Activated naive CD8-positive, alpha-beta T cell treated with anti-CD3 and anti-CD28 coated beads for 36 hours (primary cell): ENCODE results near the gene DNAAF5. TPM values are rescaled to one million over a fixed set of nuclear protein-coding genes. Genes with fewer than 3 reads are reported as not detected.
"Not testable (repeated sequence)": the region's sequence is repeated elsewhere in the genome, so short reads cannot be mapped to it uniquely, and the experiment has no call there.

Source experiments
- DNase-seq: peaks from one replicate; pipeline ENCODE4 v3.0.0; 2021
- H3K27ac Mint-ChIP-seq: one replicate; pipeline ENCODE4 v1.8.0; 2022; ENCODE audit warnings: mild to moderate bottlenecking, moderate library complexity, mixed read lengths
- H3K27me3 Mint-ChIP-seq: one replicate; pipeline ENCODE4 v1.8.0; 2022; ENCODE audit warnings: mild to moderate bottlenecking, mixed read lengths
- H3K36me3 Mint-ChIP-seq: one replicate; pipeline ENCODE4 v1.8.0; 2021; ENCODE audit warnings: mild to moderate bottlenecking, mixed read lengths
- H3K4me1 Mint-ChIP-seq: one replicate; pipeline ENCODE4 v1.8.0; 2021; ENCODE audit warnings: mixed read lengths
- H3K4me3 Mint-ChIP-seq: one replicate; pipeline ENCODE4 v1.8.0; 2022; ENCODE audit warnings: mild to moderate bottlenecking, moderate library complexity, mixed read lengths
- H3K9me3 Mint-ChIP-seq: one replicate; pipeline ENCODE4 v1.8.0; 2022; ENCODE audit warnings: mixed read lengths
- total RNA-seq, 2 experiments: library from RNA; stranded (reverse); gene quantifications; one replicate each; pipeline ENCODE4 v1.2.3, GENCODE V29; 2021

Gene DNAAF5
- total RNA-seq, 2 experiments from 2014 or later: 46.8 to 48.5 TPM

- Mint-ChIP-seq H3K27ac (no peak overlapping the region), H3K4me1 (peaks cover 2% of the 10 kb centered on the region), H3K27me3 (no peaks in the 10 kb centered on the region), H3K4me3 (no peak overlapping the region), H3K36me3 (peaks cover 31% of the 10 kb centered on the region), H3K9me3 (no peaks in the 10 kb centered on the region)
- DNase-seq: no peak
Observed at GRCh38 chr7:782718-783449, 56.4 kb downstream of the DNAAF5 start.

GRCh38 chr7:783556-784490 lies 57.3 kb downstream of the DNAAF5 start:
- Mint-ChIP-seq H3K9me3 (no peaks in the 10 kb centered on the region), H3K27me3 (no peaks in the 10 kb centered on the region), H3K36me3 (peaks cover 39% of the 10 kb centered on the region), H3K4me3 (no peak overlapping the region), H3K4me1 (peaks cover 2% of the 10 kb centered on the region), H3K27ac (peak overlapping the region; percentile 69)
- DNase-seq: no peak

- no peak overlapping the region for H3K4me3 Mint-ChIP-seq
- H3K4me1 Mint-ChIP-seq: peaks cover 2% of the 10 kb centered on the region
- peaks cover 46% of the 10 kb centered on the region for H3K36me3 Mint-ChIP-seq
- no peak overlapping the region for H3K27ac Mint-ChIP-seq
- H3K9me3 Mint-ChIP-seq: no peaks in the 10 kb centered on the region
- no peaks in the 10 kb centered on the region for H3K27me3 Mint-ChIP-seq
- no peak for DNase-seq
Observed at GRCh38 chr7:784971-785370, 58.5 kb downstream of the DNAAF5 start.

- Mint-ChIP-seq H3K4me3 (no peak overlapping the region), H3K36me3 (peaks cover 46% of the 10 kb centered on the region), H3K9me3 (no peaks in the 10 kb centered on the region), H3K4me1 (peaks cover 2% of the 10 kb centered on the region), H3K27ac (no peak overlapping the region), H3K27me3 (no peaks in the 10 kb centered on the region)
- no peak for DNase-seq
Observed at GRCh38 chr7:785416-785815, 58.9 kb downstream of the DNAAF5 start.

- DNase-seq: peak; percentile 56
- peaks cover 2% of the 10 kb centered on the region for H3K4me1 Mint-ChIP-seq
- H3K4me3 Mint-ChIP-seq: no peak overlapping the region
- peaks cover 41% of the 10 kb centered on the region for H3K36me3 Mint-ChIP-seq
- H3K9me3 Mint-ChIP-seq: no peaks in the 10 kb centered on the region
- H3K27me3 Mint-ChIP-seq: no peaks in the 10 kb centered on the region
- H3K27ac Mint-ChIP-seq: no peak overlapping the region
Observed at GRCh38 chr7:786472-787255, 60.2 kb downstream of the DNAAF5 start.

- H3K9me3 Mint-ChIP-seq: no peaks in the 10 kb centered on the region
- H3K27me3 Mint-ChIP-seq: no peaks in the 10 kb centered on the region
- H3K36me3 Mint-ChIP-seq: peaks cover 39% of the 10 kb centered on the region
- DNase-seq: no peak
- H3K27ac Mint-ChIP-seq: no peak overlapping the region
- H3K4me3 Mint-ChIP-seq: no peak overlapping the region
- H3K4me1 Mint-ChIP-seq: peaks cover 2% of the 10 kb centered on the region
Observed at GRCh38 chr7:787332-788240, 61.1 kb downstream of the DNAAF5 start.

GRCh38 chr7:791519-791918 lies 65.0 kb downstream of the DNAAF5 start:
- no peak overlapping the region for H3K27ac Mint-ChIP-seq
- no peaks in the 10 kb centered on the region for H3K27me3 Mint-ChIP-seq
- no peak for DNase-seq
- no peaks in the 10 kb centered on the region for H3K9me3 Mint-ChIP-seq
- H3K36me3 Mint-ChIP-seq: peaks cover 26% of the 10 kb centered on the region
- no peak overlapping the region for H3K4me3 Mint-ChIP-seq
- H3K4me1 Mint-ChIP-seq: no peaks in the 10 kb centered on the region

GRCh38 chr7:794207-794606 lies 67.7 kb downstream of the DNAAF5 start:
- Mint-ChIP-seq H3K27ac (no peak overlapping the region), H3K27me3 (no peaks in the 10 kb centered on the region), H3K4me3 (no peak overlapping the region), H3K9me3 (no peaks in the 10 kb centered on the region), H3K36me3 (peaks cover 18% of the 10 kb centered on the region), H3K4me1 (no peaks in the 10 kb centered on the region)
- no peak for DNase-seq

GRCh38 chr7:794671-795329 lies 68.3 kb downstream of the DNAAF5 start:
- Mint-ChIP-seq H3K36me3 (peaks cover 15% of the 10 kb centered on the region), H3K4me1 (no peaks in the 10 kb centered on the region), H3K4me3 (no peak overlapping the region), H3K27me3 (no peaks in the 10 kb centered on the region), H3K27ac (no peak overlapping the region), H3K9me3 (no peaks in the 10 kb centered on the region)
- no peak for DNase-seq

GRCh38 chr7:796434-797169 lies 70.1 kb downstream of the DNAAF5 start:
- not testable (repeated sequence) for H3K9me3 Mint-ChIP-seq, DNase-seq, H3K27ac Mint-ChIP-seq, H3K4me1 Mint-ChIP-seq, H3K4me3 Mint-ChIP-seq, H3K27me3 Mint-ChIP-seq
- peaks cover 12% of the 10 kb centered on the region for H3K36me3 Mint-ChIP-seq

- peaks cover 12% of the 10 kb centered on the region for H3K36me3 Mint-ChIP-seq
- no peak overlapping the region for H3K27ac Mint-ChIP-seq
- H3K9me3 Mint-ChIP-seq: no peaks in the 10 kb centered on the region
- H3K27me3 Mint-ChIP-seq: no peaks in the 10 kb centered on the region
- H3K4me1 Mint-ChIP-seq: peaks cover 2% of the 10 kb centered on the region
- H3K4me3 Mint-ChIP-seq: no peak overlapping the region
- DNase-seq: no peak
Observed at GRCh38 chr7:798921-799470, 72.5 kb downstream of the DNAAF5 start.

- H3K27me3 Mint-ChIP-seq: no peaks in the 10 kb centered on the region
- DNase-seq: no peak
- no peak overlapping the region for H3K4me3 Mint-ChIP-seq
- H3K9me3 Mint-ChIP-seq: no peaks in the 10 kb centered on the region
- peaks cover 4% of the 10 kb centered on the region for H3K4me1 Mint-ChIP-seq
- H3K27ac Mint-ChIP-seq: no peak overlapping the region
- peaks cover 11% of the 10 kb centered on the region for H3K36me3 Mint-ChIP-seq
Observed at GRCh38 chr7:800692-801091, 74.2 kb downstream of the DNAAF5 start.

GRCh38 chr7:801351-801750 lies 74.9 kb downstream of the DNAAF5 start:
- H3K27me3 Mint-ChIP-seq, DNase-seq, H3K36me3 Mint-ChIP-seq, H3K9me3 Mint-ChIP-seq, H3K4me3 Mint-ChIP-seq, H3K4me1 Mint-ChIP-seq: not testable (repeated sequence)
- H3K27ac Mint-ChIP-seq: peak overlapping the region; percentile 42
